Activated T-cell treated with anti-CD3 and anti-CD28 coated beads, Interleukin-2, amount 50 U/mL, for 1 hour (primary cell): ENCODE results near the gene ERFL.
"Not testable (repeated sequence)": the region's sequence is repeated elsewhere in the genome, so short reads cannot be mapped to it uniquely, and the experiment has no call there.

Experiments
- DNase-seq: peaks from one replicate; pipeline ENCODE4 v3.0.0-alpha.2; 2020

ERFL gene

DNA sequence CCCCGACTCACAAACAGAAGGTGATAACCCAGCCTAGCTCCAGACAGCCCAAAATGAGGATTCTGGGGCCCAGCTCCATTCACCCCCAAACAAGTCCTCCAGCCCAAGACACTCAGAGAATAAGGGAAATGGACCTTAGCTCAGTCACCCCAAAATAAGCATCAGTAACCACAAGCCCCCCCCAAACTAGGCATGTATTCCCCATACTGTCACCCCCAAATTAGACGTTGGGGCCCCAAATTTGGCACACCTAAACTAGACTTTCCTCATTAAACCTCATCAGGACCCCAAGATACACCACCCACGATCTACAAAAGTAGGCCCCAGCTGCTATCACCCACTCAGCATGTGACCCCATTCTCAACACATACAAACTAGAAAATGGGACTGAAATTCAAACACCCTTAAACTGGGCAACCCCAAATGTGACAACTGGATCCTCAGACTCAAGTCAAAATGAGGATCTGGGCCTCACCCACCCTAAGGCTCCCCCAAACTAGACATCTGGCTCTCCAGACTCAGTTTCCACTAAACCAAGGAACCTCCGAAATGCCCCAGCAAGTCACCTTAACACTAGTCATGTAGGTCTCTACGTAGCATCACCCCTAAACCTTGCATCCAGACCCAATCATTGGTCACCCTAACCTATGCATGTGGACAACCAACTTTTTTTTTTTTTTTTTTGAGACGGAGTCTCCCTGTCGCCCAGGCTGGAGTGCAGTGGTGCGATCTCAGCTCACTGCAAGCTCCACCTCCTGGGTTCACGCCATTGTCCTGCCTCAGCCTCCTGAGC is 13.4 kb upstream of the ERFL start:
- peak; percentile 19 for DNase-seq

- no peak for DNase-seq
These were observed 12.6 kb upstream of the ERFL start for GRCh38 chr19:41940731-41941409.

DNA sequence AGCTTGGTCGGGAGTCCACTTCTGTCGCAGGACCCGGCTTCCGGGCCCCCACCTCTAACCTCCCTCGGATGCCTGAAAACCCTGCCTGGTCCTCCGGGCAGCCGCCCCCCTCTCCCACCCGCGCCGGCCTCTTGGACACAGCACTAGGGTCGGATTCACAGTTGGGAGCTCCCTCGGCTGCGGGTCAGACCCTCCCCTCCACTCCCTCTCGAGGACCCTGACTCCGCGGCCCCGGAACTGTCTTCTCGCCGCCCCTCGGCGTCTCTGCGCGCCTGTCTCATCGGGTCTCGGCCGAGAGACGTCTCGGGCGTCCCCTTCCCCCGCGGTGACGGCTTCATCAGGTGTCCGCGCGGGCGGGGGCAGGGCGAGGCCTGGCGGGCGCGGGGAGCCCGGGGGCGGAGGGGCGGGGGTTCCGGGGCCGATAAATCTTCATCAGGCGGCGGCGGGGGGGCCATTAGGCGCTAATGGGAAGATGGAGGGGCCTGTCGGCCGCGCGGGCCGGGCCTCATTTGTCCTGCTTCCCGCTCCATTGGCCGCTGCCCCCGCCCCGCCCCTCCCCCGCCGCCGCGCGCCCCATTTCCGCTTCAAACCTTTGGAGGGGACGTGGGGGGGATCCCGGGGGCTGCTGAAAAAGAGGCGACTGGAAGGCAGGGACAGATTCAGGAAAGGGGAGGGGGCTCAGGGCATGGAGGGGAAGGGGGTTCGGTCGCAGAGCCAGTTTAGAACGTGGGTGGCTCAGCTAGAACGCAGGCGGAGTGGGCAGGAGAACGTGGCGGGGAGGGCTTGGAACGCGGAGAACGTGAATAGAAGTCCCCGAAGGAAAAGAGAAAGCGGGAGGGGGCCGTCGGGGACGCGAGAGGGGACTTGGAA is 11.8 kb upstream of the ERFL start:
- DNase-seq: peak; percentile 71

GRCh38 chr19:41939209-41939608 is 11.0 kb upstream of the ERFL start:
- DNase-seq: not testable (repeated sequence)

- no peak for DNase-seq
These were observed 9.5 kb upstream of the ERFL start for GRCh38 chr19:41937525-41938468.

DNA sequence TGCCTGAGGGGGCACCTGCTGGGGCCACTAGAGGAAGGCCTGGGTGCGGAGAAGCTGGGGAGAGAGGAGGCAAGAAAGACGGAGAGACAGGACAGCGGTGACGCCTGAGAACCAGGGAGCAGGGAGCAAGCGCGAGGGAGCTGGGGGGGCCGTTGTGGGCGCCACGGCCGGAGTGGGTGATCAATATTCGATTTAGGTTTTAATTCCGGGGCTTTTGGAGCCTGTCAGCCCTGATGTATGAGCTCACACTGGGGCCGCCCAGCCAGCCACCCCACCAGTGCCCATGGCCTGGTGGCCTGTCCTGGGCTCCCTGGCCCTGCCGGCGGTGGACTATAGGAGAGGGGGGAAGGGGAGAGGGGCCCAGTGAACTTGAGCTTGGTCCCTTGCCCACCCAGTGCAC is 8.7 kb upstream of the ERFL start:
- no peak for DNase-seq

DNA sequence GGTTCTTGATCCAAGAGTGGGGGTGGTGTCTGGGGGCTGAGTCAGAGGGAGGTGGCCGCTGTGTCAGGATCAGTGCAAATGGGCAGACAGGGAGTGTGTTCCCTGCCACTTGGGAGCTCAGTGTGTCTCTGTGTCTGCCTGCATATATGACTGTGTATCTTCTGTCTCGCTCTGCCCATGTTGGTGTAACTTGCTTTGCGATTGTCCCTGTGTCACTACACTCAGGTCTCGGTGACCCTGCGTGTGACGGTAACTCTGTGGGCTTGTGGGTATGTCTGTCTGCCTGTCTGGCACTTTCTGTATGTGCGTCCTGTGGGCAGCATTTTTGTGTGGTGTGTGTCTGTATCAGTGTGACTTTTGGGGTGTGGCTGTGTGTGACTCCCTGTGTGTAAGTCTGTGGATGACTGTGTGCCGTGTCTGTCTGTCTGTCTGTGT is 8.2 kb upstream of the ERFL start:
- DNase-seq: peak; percentile 58

DNA sequence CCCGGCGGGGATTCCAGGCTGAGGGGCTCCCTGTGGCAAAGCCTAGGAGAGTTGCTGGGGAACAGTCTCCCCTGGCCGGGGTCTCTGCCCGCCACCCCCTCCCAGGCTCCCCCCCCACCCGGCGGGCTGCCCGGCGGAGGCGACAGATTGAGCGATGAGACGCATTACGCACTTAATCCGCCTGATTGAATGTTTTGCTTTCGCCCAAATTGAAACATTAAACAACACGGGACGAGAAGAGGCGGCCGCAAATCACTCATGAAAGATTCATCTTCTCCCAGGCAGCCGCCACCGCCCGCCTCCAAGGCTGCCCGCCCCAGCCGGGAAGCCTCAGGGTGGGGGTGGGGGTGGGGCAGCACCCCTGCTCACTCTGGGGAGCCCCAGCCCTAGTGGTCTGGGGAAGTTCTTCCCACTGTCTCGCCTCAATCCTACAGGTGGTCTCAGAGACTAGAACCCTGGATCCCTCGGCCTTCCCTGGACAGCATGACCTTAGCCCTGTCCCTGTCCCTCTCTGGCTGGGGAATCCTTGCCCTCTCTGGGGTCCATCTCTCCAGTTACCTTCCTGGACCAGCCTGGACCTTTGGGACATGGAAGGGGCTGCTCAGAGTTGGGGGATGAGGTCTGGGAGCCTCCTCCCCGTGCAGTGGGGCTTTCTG is 7.6 kb upstream of the ERFL start:
- peak; percentile 50 for DNase-seq

DNA sequence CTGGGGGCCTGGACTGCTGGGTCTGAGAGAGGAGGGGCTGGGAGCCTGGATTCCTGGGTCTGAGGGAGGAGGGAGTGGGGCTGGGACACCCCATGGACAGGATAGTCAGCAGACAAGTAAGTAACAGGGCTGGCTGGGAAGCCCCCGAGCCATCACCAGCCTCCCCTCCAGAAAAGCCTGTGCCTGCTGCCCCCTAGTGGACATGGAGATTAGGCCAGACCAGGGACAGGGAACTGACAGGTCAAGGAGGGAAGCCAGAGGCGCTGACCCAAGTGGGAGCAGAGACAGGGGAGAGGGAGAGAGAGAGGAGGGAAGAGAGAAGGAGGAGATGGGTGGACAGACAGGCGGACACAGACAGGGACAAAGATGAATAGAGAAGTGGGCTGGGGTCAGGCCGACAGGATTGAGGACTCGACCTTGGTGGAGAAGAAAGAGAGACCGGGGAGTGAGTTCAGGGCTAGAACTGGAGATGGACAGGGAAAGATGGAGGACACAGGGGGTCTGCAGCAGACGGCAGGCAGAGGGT is 6.7 kb upstream of the ERFL start:
- peak; percentile 79 for DNase-seq

DNA sequence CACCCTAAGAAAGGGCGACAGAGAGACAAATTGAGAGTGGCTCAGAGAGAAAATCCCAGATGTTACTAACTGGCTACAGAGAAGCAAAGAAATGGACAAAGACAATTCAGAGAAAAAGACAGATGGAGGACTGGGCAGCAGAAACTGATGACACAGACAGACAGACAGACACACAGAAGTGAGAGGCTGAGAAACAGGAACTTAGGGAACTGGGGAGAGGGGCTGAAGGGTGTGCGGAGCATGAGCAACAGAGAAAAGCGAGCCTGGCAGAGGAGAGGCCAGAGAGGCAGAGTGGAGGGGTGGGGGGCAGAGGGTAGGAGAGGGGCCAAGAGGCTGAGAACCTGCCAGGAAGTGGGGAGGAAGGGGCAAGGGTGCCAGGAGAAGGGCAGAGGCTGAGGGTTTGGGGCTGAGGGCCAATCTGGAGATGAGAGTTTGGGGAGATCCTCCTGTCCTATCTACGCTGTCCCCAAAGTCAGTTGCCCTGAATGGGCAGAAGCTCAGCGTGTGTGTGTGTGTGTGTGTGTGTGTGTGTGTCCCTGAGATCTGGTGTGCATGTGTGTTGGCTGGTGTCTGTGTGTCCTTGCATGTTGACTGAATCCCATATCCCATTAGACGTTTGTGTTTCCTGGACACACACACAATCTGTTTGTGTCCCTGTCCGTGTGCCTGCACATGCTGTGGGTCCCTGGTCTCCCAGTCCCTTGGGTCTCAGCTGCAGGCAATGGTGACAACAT is 5.6 kb upstream of the ERFL start:
- peak; percentile 38 for DNase-seq

GRCh38 chr19:41932720-41933332 is 4.6 kb upstream of the ERFL start:
- no peak for DNase-seq

GRCh38 chr19:41932259-41932719 is 4.0 kb upstream of the ERFL start:
- DNase-seq: no peak

- DNase-seq: peak; percentile 19
These were observed 2.8 kb upstream of the ERFL start for GRCh38 chr19:41930926-41931592.

- DNase-seq: no peak
These were observed 2.1 kb upstream of the ERFL start for GRCh38 chr19:41930322-41930722.

DNA sequence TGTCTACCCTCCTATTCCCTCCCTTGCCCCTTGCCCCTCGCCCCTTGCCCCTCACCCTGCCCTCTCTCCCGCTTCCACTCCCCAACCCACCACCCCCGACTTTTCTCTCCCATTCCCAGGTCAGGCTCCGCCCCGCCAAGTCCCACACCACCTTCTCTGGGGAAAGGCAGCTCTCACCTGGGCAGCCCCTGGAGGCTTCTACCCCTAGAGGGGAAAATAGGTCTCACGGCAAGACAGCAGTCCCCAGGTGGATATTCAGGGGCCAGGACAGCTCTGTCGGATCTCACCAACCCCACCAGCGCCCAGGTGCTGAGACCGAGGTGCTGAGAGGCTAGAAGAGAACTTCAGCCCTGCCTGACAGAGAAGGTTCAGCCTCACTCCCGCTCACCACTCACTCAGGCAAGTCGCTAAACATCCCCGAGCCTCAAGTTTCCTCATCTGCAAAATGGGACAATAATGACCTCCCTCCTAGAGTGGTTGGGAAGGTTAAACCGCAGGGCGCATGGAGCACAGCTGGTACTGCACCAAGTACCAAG is 1.4 kb upstream of the ERFL start:
- peak; percentile 26 for DNase-seq

- DNase-seq: no peak
These were observed 696 bp upstream of the ERFL start for GRCh38 chr19:41928754-41929535.

GRCh38 chr19:41927497-41928192 is 604 bp downstream of the ERFL start:
- no peak for DNase-seq
